Measurements from ENCODE around the gene EFS. TPM values are rescaled to one million over a fixed set of nuclear protein-coding genes. Genes with fewer than 3 reads are reported as not detected.
"Not testable (repeated sequence)": the region's sequence is repeated elsewhere in the genome, so short reads cannot be mapped to it uniquely, and the experiment has no call there.

The EFS gene
- total RNA-seq, 1 experiment from 2014 or later: not detected

DNA sequence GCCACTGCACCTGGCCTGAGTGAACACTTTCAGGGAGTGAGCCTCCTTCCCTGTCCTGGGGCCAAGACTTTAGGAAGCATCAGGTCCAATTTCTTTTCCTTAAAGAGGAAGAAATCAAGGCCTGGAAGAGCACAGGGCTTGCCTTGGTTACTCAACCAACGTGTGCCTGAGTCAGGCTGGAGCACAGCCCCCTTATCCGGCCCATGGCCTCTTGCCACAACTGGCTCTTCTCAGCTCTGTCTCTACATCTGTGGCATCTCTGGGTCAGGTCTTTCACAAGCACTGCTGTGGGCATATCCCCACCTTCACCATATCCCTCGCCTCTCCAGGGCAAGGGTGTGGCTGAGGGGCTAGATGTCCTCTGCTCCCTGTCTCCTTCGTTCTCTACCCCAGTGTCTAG lies 36.3 kb upstream of the EFS start:
- no peak for DNase-seq (ENCODE audit: low spot score)
- in situ Hi-C loops (cut with HindIII; ENCODE audit: low sequenced_read_pairs): no loop called here

DNA sequence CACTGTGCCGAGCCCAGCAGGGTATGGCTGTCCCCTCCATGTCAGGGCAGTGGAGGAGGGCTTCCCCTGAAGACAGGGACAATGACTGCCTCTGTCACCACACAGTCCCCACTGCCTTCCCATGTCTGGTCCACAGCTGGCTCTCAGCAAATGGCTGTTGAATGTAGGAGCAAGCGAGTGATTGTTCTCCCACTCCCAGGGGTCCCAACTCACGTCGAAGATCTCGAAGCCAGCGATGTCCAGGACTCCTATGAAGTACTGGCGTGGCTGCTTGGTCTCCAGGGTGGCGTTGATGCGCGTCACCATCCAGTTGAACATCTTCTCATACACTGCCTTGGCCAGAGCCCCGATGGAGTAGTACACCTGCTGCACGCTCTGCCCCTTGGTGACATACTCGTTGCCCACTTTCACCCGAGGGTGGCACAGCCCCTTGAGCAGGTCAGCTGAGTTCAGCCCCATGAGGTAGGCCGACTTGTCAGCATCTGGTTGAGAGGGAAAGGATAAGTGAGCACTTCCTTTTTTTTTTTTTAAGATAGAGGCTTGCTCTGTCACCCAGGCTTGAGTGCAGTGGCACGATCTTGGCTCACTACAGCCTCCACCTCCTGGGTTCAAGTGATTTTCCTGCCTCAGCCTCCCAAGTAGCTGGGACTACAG lies 35.7 kb upstream of the EFS start:
- DNase-seq (ENCODE audit: low spot score); in situ Hi-C loops (cut with HindIII; ENCODE audit: low sequenced_read_pairs): not testable (repeated sequence)

DNA sequence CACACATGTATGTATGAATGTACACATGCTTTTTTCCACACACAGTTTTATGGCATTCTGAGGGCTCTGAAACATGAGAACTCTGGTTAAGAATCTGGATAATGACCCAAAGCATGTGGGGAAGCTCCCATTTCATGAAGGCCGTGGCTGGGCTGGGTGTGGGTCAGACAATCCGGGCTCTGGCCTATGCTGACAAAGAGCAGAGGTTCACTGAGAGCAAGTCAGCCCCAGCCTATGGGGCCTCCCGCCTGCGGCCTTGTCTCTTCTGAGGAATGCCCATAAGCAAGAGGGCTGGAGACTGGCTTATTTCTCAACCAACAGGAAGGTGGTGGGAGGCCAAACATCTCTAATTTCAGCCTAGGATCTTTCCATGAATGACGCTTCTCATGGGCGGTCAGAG lies 34.6 kb upstream of the EFS start:
- no peak for DNase-seq (ENCODE audit: low spot score)
- in situ Hi-C loops (cut with HindIII; ENCODE audit: low sequenced_read_pairs): no loop called here

DNA sequence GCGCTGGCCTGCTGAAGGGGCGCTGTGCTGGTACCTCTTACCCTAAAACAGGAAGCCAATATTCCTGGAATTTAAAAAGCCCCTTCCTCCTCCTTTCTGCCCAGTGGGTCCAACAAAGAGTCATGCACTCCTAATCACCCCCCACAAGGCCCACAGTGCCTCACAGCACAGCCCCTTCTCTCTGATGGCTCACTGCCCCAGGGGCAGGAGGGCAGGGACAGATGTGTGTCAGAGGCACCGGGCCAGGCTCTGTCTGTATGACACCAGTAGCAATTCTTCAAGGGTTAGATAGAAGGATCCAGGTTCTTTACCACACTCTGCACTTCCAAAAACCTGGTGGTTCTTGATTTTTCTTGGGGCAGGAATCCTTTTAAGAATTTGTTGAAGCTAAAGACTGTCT lies 34.2 kb upstream of the EFS start:
- in situ Hi-C loops (cut with HindIII; ENCODE audit: low sequenced_read_pairs): no loop called here
- DNase-seq (ENCODE audit: low spot score): no peak

DNA sequence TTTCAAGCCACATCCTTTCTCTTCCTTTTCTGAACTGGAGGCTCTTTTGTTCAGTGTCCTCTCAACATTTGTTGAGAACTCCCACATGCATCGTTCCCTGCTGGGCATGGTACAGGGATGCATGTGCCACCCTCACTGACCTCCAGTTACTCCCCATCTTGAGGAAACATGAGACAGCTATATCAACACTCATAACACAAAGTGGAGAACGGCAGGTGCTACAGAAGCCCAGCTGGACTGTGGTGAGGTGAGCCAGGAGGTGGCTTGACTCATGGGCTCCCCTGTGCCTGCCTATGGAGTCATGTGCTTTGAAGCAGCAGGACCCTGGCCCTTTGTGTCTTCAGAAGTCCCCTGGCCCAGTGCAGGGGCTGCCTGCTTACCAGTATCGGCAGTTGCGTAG lies 33.4 kb upstream of the EFS start:
- no peak for DNase-seq (ENCODE audit: low spot score)
- in situ Hi-C loops (cut with HindIII; ENCODE audit: low sequenced_read_pairs): no loop called here

DNA sequence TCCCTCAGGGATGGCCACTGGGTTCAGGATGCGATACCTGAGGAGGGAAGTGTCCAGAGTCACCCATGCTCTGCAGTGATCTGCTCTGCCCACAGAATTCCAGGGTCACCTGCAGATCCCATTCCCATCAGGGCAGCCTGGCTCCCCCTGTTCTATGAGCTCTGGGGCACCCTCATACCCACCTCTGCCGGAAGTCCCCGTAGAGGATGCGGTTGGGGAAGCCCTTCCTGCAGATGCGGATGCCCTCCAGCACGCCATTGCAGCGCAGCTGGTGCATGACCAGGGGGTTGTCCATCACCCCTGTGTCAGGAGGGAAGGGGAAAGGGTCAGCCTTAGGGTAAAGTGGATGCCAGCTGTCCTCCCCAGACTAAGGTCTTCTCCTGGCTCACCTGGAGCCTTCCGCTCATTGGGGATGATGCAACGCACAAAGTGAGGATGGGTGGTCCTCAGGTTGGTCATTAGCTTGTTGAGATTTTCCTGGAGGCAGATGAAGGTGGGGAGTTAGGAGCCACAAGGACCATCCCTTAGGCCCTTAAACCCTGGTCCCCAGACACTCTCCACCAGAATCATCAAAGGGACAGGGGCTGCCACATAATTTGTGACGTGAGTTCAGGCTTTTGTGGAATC lies 31.9 kb upstream of the EFS start:
- in situ Hi-C loops (cut with HindIII; ENCODE audit: low sequenced_read_pairs): no loop called here
- no peak for DNase-seq (ENCODE audit: low spot score)

DNA sequence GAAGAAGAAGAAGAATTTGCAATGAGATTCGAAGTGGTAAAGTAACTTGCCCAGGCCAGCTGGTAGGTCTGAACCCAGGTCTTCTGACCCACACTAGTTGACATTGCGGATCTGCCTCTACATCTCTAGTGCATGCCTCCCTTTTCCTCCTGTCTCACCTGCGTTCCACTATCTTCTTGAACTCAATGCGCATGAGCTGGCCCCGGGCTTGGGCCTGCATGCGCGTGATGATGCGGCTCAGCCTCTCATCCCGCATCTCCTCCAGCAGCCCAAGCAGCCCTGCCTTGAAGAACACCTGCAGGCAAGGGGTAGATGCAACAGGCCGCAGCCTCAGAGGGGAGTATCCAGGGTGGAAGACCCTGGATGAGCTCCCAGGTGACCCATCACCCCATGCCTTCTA lies 31.2 kb upstream of the EFS start:
- no peak for DNase-seq (ENCODE audit: low spot score)
- in situ Hi-C loops (cut with HindIII; ENCODE audit: low sequenced_read_pairs): no loop called here

DNA sequence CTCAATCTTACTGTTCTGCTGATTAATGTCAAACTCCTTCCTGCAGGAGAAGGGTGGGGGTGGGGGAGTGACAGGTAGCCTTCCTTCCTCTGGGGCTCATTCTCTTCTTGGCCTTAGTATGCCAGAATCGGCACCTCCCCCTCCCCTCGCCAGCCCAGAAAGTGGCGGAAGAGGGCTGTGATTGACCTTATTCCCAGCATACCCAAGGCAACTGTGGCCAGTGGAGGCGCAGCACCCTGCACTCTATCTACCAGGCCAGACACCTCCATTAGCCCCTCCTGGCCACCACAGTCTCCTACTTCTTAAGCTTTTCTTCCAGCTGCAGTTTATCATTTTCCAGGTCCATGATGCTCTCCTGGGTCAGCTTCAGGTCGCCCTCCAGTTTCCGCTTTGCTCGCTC lies 27.6 kb upstream of the EFS start:
- in situ Hi-C loops (cut with HindIII; ENCODE audit: low sequenced_read_pairs): no loop called here
- no peak for DNase-seq (ENCODE audit: low spot score)

DNA sequence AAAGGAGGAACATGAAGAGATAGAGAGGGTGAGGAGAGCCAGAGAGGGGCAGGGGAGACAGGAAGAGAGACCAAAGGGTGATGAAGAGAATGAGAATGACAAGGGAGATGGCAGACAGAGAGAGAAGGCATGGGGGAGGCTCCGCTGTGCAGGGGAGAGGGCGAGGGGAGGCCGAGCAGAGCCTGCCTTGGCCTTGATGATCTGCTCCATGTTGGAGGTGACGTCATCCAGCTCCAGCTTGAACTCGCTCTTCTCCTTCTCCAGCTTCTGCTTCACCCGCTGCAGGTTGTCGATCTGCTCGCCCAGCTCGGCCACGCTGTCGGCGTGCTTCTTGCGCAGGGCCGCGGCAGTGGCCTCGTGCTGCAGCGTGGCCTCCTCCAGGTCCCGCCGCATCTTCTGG lies 24.9 kb upstream of the EFS start:
- DNase-seq (ENCODE audit: low spot score); in situ Hi-C loops (cut with HindIII; ENCODE audit: low sequenced_read_pairs): not testable (repeated sequence)

DNA sequence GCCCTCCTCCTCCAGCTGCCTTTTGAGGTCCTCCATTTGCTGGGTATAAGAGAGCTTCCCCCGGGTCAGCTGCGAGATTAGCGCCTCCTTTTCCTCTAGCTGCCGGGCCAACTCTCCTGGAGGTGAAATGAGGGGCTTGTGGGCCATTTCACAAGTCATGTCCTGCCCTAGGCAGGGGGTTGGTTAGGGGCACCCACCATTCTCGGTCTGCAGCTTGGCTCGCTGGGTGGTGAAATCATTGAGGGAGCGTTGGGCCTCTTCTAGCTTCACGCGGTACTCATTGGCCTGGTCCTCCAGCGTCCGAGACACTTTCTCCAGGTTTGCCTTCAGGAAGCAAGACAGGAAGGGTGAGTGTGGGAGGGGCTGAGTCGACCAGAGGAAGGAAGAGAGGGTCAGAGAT lies 24.4 kb upstream of the EFS start:
- no peak for DNase-seq (ENCODE audit: low spot score)

DNA sequence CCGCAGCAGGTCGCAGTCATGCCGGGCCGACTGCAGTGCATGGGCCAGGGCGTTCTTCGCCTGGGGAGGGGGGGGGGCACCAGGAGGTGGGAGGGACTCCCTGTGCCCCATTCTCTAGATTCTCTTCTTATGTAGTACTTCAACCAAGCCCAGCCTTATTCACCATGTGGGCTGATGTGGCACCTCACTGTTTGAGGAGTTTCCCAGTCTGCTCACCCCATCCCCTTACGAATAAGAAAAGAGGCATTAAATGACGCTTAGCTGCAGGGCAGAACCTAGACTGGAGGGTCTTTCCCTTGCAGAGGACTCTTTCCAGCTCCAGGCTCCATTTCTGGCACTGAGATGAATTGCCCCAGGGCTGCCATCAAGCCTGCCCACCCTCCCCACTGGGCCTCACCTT lies 24.0 kb upstream of the EFS start:
- in situ Hi-C loops (cut with HindIII; ENCODE audit: low sequenced_read_pairs): no loop called here
- no peak for DNase-seq (ENCODE audit: low spot score)

More for the DNA sequence above, 24.4 kb upstream of the EFS start:
- in situ Hi-C loops (cut with HindIII; ENCODE audit: low sequenced_read_pairs): no loop called here

DNA sequence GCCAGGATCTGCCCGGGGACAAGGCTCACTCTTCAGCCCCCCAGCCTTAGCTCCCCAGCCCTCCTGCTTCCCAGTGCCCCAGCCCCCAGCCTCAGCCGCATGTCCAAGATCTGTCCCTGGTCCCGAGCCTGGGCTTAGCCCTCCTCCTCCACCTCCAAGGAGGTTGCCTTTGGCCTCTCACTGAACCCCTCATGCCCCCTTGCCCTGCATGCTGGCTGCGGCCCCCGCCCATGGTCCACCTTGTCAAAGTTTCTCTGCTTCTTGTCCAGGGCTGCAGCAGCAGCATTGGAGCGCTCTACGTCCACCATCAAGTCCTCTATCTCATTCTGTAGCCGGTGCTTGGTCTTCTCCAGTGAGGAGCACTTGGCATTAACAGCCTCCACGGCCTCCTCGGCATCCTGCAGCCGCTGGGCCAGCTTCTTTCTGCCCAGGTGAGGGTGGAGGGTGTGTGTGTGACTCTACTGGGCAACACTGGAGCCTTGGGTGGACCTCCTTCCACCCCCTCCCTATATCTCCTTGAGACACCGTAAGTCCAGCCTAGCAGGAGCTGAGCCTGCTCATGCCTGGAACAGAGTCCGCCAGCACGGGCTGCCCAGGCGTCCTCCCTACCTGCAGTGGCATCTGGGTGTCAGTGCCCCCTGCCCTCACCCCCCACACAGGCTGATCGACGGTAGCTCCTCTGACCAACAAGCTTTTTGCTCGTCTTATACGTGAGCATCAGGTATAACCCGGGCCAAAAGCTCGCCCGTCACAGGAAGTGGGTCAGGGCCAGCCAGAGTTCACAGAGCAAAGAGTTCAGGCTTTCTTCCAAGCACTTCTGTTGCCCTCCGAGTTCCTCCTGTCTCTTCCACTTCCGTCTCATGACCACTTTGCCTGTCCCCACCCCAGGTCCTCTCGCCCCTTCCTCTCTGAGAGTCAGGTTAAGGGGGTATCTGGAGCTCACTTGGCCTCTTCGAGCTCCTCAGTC lies 23.2 kb upstream of the EFS start:
- in situ Hi-C loops (cut with HindIII; ENCODE audit: low sequenced_read_pairs): no loop called here
- DNase-seq (ENCODE audit: low spot score): no peak

DNA sequence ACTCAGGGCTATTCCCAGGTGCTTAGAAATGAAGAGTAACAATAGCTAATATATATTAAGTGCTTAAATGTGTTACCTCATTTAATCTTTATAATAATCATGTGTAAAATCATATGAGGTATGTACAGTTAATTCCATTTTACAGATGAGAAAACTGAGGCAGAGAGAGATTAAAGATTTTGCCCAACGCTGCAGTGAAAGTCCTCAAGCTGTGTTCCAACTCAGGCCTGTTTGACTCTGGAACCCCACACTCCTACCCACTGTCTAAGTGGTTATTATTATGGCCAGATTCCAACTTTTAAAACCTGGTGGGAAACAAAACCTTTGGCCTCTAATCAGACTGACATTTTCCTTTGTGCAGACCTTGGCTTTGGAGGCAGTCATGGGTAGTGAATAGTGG lies 22.0 kb upstream of the EFS start:
- in situ Hi-C loops (cut with HindIII; ENCODE audit: low sequenced_read_pairs): no loop called here
- no peak for DNase-seq (ENCODE audit: low spot score)

DNA sequence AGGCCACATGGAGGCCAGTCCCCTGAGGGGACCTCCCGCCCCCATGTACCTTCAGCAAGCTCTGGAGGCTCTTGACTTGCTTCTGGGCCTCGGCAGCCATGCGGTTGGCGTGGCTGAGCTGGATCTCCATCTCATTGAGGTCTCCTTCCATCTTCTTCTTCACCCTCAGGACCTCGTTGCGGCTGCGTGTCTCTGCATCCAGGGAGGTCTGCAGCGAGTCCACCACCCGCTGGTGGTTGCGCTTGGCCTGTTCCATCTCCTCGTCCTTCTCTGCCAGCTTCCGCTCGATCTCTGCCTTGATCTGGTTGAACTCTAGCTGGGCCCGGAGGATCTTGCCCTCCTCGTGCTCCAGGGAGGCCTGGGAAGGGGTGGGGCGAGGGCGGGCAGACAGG lies 21.3 kb upstream of the EFS start:
- in situ Hi-C loops (cut with HindIII; ENCODE audit: low sequenced_read_pairs); DNase-seq (ENCODE audit: low spot score): not testable (repeated sequence)

DNA sequence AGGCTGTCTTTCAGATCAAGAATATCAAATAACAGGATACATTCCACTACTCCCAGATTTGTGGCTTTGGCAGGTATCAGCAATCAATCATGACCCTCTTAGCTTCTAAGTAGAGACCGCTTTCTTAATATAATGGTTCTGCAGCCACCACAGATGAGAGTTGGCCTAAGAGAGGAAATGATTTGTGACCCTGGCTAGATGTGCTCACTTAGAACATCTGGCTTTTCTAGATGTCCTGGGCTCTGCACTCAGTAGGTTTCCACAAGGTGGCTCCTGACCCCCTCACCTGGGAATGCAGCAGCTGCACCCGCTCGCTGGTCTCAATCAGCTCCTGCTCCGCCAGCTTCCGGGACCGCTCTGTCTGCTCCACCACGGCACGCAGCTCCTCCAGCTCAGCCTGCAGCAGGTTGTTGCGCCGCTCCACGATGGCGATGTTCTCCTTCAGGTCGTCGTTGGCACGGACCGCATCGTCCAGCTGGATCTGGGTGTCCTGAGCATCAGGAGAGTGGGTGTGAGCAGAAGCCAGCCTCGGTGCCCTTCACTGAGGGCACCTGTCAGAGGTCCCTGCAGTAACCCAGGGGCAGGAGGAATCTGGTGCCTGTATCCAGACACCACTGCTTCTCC lies 20.8 kb upstream of the EFS start:
- in situ Hi-C loops (cut with HindIII; ENCODE audit: low sequenced_read_pairs): no loop called here
- no peak for DNase-seq (ENCODE audit: low spot score)

DNA sequence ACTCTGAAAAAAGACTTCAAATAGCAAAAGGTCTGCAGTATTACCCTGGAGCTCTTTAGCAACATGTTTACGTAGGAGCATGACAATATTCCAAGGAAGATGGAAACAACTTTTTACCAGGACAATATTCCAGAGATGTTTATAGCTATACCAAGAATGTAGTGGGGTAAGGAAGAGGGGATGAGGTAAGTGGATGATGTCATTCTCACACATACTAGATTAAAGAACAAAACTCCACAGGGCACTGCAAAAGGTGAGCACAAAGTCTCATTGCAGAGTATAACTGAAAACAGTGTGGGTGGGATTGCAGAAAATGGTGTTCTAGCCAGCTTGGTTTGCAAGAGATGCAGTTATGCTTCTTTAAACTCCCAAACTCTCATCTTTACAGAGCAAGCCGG lies 20.3 kb upstream of the EFS start:
- DNase-seq (ENCODE audit: low spot score): no peak
- in situ Hi-C loops (cut with HindIII; ENCODE audit: low sequenced_read_pairs): no loop called here

DNA sequence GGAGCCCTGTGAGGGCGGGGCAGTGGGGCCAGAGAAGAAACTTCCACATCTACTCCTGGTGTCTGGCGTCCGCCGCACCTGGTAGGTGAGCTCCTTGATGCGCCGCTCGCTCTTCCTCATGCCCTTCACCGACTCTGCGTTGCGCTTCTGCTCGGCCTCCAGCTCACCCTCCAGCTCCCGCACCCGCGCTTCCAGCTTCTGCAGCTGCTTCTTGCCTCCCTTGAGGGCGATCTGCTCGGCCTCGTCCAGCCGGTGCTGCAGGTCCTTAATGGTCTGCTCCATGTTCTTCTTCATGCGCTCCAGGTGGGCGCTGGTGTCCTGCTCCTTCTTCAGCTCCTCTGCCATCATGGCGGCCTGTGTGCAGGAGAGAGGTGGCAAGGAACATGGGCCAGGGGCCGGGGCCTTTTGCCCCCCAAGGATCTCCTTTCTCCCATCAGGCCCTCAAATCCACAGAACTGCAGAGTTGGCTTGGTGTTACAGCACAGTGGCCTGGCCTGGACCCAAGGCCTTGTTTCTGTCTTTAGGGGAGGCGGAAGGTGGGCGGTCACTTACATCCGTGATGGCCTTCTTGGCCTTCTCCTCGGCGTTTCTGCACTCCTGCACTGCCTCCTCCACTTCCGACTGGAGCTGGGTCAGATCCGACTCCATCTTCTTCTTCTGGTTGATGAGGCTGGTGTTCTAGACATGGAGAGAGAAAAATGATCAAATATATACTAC lies 19.6 kb upstream of the EFS start:
- in situ Hi-C loops (cut with HindIII; ENCODE audit: low sequenced_read_pairs): no loop called here
- DNase-seq (ENCODE audit: low spot score): no peak

DNA sequence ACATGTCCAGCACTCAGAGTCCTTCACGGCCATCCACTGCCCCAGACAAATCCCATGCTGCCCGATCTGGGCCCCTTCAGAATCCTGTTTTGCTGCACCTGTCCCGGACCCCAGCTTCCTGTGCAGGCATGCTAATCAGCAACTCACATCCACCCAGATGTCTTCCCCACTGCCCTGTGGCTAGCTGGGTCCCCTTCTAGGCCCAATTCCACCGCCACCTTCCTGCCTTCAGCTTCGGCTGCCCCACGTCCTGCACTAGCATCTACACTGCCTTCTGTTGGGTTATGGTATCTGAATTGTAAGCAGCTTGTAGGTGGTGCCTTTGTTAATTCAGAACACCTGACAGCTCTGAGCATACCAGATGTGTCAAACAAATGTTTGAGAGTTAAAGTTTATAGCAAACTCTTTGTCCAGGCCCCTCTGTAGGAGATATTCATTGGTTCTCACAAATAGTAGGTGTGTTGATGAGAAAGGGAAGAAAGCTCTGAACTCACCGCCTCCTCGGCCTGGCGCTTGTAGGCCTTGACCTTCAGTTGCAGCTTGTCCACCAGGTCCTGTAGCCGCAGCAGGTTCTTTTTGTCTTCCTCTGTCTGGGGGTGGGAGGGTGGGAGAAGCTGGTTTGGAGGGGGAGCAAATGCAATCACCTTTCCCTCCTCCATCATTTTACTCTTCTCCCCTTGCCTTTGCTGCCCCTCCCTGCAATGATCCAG lies 17.9 kb upstream of the EFS start:
- in situ Hi-C loops (cut with HindIII; ENCODE audit: low sequenced_read_pairs): no loop called here
- DNase-seq (ENCODE audit: low spot score): no peak

DNA sequence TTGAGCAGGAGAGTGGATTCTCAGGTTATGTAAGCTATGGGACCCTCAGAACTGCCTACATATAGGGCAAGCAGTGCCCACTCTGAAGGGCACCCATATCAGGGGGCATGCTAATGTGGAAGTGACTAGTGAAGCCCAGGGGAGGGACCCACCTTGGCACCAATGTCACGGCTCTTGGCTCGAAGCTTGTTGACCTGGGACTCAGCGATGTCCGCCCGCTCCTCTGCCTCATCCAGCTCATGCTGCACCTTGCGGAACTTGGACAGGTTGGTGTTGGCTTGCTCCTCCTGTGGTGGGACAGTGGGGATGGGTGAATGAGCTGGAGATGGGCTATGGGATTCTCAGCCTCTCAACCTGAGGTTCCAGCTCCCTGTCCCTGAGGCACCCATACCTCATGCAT lies 17.3 kb upstream of the EFS start:
- in situ Hi-C loops (cut with HindIII; ENCODE audit: low sequenced_read_pairs): no loop called here
- no peak for DNase-seq (ENCODE audit: low spot score)

Data from G401 (cell line).